ENCODE measurements around the gene DCAF8L1.

- TF ChIP-seq CTCF (conservative IDR thresholded peaks at IDR 0.05; ENCODE audit: low read length) (no peak), EZH2phosphoT487 (IDR thresholded peaks at IDR 0.05; ENCODE audit: borderline replicate concordance, low read depth, low read length) (no peak)
Measured at GRCh38 chrX:27953171-27953570, 28.1 kb downstream of the DCAF8L1 start.

All from OCI-LY7 (cell line).